Osteocyte (in vitro differentiated cells): ENCODE data around the gene PTAR1. TPM values are rescaled to one million over a fixed set of nuclear protein-coding genes. Genes with fewer than 3 reads are reported as not detected.
"Not testable (repeated sequence)": the region's sequence is repeated elsewhere in the genome, so short reads cannot be mapped to it uniquely, and the experiment has no call there.

Source experiments
- DNase-seq: peaks from one replicate; pipeline ENCODE4 v3.0.0; 2021; ENCODE audit warnings: mixed read lengths; ENCODE audit not compliant: unreplicated experiment; ENCODE audit errors: extremely low spot score
- H3K27ac Mint-ChIP-seq: one replicate; pipeline ENCODE4 v1.8.0; 2021; ENCODE audit warnings: mild to moderate bottlenecking, mixed read lengths; ENCODE audit not compliant: unreplicated experiment
- H3K27me3 Mint-ChIP-seq: one replicate; pipeline ENCODE4 v1.8.0; 2021; ENCODE audit warnings: mixed read lengths; ENCODE audit not compliant: unreplicated experiment
- H3K36me3 Mint-ChIP-seq: one replicate; pipeline ENCODE4 v1.8.0; 2021; ENCODE audit warnings: mixed read lengths; ENCODE audit not compliant: unreplicated experiment
- H3K4me1 Mint-ChIP-seq: one replicate; pipeline ENCODE4 v1.8.0; 2021; ENCODE audit warnings: mixed read lengths; ENCODE audit not compliant: unreplicated experiment
- H3K4me3 Mint-ChIP-seq: one replicate; pipeline ENCODE4 v1.8.0; 2021; ENCODE audit warnings: mild to moderate bottlenecking, moderate library complexity, mixed read lengths; ENCODE audit not compliant: unreplicated experiment
- H3K9me3 Mint-ChIP-seq: one replicate; pipeline ENCODE4 v1.8.0; 2021; ENCODE audit warnings: mixed read lengths; ENCODE audit not compliant: unreplicated experiment
- CTCF ChIP-seq: fragments of 200-600 bp; sonication (generic); IDR thresholded peaks from 2 replicates; pipeline ENCODE4 v1.5.0; 2021; ENCODE audit warnings: antibody characterized with exemption, mild to moderate bottlenecking, moderate library complexity
- long read RNA-seq: library from polyadenylated mRNA; unstranded; transcript quantifications from one replicate; pipeline ENCODE4 v2.0.0, GENCODE V29; 2021
- total RNA-seq: library from RNA; stranded (reverse); gene quantifications from 2 replicates; pipeline ENCODE4 v1.2.1, GENCODE V29; 2021

PTAR1 gene
- 48.8 and 55.5 TPM in 2 replicates for total RNA-seq
- long read RNA-seq, transcript PTAR1-205 (2 exons, 1,689 nt): minor isoform, 6 of 42 reads
- long read RNA-seq, transcript PTAR1-201 (8 exons, 1,417 nt): major isoform, 10 of 42 reads
- long read RNA-seq, partial matches to known transcripts: 12 of 42 reads
- long read RNA-seq, other reads (novel, unspliced or antisense): 14 of 42 reads

DNA sequence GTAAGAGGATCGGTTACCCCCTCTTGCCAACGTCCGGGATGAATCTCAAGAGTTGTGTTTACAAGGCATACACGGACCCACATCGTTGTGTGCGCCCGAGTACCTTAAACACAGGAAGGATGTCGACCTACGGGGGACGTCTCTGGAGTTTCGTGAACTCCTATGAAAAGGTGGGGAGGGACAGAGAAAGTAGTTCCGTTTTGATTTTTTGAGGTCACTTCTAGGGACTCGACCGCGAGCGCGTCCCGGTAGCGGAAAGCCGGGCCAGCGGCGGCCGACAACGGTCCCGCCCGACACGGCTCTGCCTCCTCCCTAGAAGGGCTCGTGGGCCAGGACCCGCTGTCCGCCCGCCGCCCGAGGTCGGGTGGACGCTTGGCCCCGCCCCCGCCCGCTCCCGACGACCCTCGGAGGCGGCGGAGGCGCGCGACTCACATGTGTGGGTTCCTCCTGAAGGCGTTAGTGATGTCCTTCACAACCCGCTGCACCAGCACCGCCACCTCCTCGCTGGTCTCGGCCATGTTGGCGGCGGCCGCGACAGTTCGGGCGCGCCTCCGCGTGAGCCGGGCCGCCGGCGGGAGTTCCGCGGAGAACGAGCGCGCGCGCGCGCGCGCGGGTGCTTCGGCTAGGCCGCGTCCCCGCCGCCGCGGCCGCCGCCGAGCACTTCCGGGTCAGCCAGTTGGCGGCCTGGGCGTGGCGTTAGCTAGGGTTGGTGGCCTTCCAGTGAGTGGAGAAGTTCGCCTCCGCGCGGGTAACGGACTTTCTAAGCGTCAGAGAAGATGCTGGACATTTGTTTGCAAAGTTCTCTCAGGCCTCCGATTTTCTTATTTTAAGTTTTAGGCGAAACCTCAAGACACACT, at the start of gene PTAR1:
Gene PTAR1, minus strand, starts transcription at position 591 of the 857 bp plus-strand sequence. Its CDS starts 73 bp downstream, at position 518.
- Mint-ChIP-seq H3K36me3 (peaks cover 7% of the 10 kb centered on the region), H3K4me1 (peaks cover 36% of the 10 kb centered on the region), H3K9me3 (no peaks in the 10 kb centered on the region), H3K27me3 (no peaks in the 10 kb centered on the region), H3K4me3 (peak within 1 kb of the TSS; percentile 94), H3K27ac (peak within 1 kb of the TSS; percentile 99)
- peak; percentile 96 for DNase-seq
- no peak for TF ChIP-seq CTCF

DNA sequence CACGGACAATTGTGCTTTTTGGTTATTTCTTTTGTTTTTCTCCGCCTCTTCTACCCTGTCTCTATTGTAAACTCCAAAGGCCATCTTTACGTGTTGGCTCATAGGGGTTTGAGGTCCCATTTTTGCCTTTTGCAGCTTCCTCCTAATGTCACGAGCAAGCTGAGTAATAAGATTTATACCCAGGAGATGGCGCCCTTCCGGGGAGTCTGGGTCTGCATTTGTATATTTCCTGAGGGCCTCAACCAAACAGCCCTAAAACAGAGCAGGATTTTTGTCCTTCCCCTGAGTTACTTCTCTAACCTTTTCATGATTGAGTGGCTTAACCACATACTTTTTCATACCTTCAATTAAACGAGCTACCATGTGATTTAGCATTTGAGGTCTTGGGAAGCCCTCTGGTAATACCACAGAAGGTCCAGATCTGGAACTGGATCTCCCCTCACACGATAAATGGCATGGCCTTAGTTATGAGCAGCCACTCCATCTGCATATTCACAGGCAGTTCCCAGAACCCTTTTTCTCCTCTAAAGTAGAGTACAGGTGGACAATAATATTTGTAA, 49.6 kb upstream of the PTAR1 start:
- peak; percentile 46 for TF ChIP-seq CTCF
- H3K27ac Mint-ChIP-seq: no peak overlapping the region
- H3K36me3 Mint-ChIP-seq: no peaks in the 10 kb centered on the region
- H3K27me3 Mint-ChIP-seq: peaks cover 11% of the 10 kb centered on the region
- no peak overlapping the region for H3K4me3 Mint-ChIP-seq
- no peaks in the 10 kb centered on the region for H3K4me1 Mint-ChIP-seq
- no peak for DNase-seq
- H3K9me3 Mint-ChIP-seq: no peaks in the 10 kb centered on the region

DNA sequence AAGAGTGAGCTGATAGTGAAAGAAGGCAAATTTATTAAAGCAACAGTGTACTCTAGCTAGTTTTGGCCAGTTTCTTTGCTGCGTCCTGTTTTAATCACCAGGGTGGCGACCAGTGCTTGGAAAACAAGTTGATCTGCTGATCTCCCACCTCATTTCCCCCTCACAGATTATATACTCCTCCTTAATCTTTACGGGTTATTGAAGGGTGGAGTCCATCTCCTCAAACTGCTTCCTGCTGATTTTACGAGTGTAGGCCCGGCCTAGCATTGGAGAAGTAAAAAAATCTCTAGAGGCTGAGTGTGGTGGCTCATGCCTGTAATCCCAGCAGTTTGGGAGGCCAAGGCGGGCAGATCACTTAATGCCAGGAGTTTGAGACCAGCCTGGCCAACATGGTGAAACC, 46.8 kb upstream of the PTAR1 start:
- Mint-ChIP-seq H3K36me3 (no peaks in the 10 kb centered on the region), H3K27me3 (no peaks in the 10 kb centered on the region), H3K27ac (no peak overlapping the region), H3K9me3 (no peaks in the 10 kb centered on the region), H3K4me1 (no peaks in the 10 kb centered on the region), H3K4me3 (no peak overlapping the region)
- no peak for TF ChIP-seq CTCF
- no peak for DNase-seq

GRCh38 chr9:69805962-69806515, 46.2 kb upstream of the PTAR1 start:
- TF ChIP-seq CTCF: no peak
- no peak overlapping the region for H3K27ac Mint-ChIP-seq
- DNase-seq: no peak
- H3K4me1 Mint-ChIP-seq: no peaks in the 10 kb centered on the region
- no peaks in the 10 kb centered on the region for H3K27me3 Mint-ChIP-seq
- H3K36me3 Mint-ChIP-seq: no peaks in the 10 kb centered on the region
- no peak overlapping the region for H3K4me3 Mint-ChIP-seq
- no peaks in the 10 kb centered on the region for H3K9me3 Mint-ChIP-seq

DNA sequence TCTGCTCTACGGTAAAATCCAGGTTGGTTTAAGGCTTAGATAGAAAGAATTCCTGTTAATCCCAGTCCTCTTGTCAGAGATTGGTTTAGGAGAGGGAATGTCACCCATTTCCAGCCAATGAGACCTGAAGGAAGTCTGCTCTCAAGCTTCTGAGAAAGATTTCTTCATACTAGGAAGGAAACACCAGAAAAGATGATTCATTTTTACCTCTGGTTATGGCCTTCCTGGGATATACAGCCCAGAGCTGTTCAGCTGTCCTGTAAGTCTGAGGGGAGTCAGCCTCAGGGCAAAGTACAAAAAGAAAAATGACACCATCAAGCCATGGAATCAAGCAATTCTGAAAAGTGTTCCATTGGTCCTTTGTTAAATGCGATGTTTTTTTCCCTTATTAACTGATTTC, 42.2 kb upstream of the PTAR1 start:
- Mint-ChIP-seq H3K27me3 (peaks cover 12% of the 10 kb centered on the region), H3K4me1 (no peaks in the 10 kb centered on the region), H3K36me3 (no peaks in the 10 kb centered on the region), H3K27ac (no peak overlapping the region), H3K4me3 (no peak overlapping the region), H3K9me3 (no peaks in the 10 kb centered on the region)
- TF ChIP-seq CTCF: no peak
- DNase-seq: no peak

DNA sequence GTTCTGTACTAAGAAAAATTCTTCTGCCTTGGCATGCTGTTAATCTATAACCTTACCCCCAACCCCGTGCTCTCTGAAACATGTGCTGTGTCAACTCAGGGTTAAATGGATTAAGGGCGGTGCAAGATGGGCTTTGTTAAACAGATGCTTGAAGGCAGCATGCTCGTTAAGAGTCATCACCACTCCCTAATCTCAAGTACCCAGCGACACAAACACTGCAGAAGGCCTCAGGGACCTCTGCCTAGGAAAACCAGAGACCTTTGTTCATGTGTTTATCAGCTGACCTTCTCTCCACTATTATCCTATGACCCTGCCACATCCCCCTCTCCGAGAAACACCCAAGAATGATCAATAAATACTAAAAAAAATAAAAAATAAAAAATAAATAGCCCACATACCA, 40.2 kb upstream of the PTAR1 start:
- not testable (repeated sequence) for DNase-seq, H3K36me3 Mint-ChIP-seq, H3K9me3 Mint-ChIP-seq, H3K4me1 Mint-ChIP-seq, H3K4me3 Mint-ChIP-seq, H3K27ac Mint-ChIP-seq
- peaks cover 24% of the 10 kb centered on the region for H3K27me3 Mint-ChIP-seq

DNA sequence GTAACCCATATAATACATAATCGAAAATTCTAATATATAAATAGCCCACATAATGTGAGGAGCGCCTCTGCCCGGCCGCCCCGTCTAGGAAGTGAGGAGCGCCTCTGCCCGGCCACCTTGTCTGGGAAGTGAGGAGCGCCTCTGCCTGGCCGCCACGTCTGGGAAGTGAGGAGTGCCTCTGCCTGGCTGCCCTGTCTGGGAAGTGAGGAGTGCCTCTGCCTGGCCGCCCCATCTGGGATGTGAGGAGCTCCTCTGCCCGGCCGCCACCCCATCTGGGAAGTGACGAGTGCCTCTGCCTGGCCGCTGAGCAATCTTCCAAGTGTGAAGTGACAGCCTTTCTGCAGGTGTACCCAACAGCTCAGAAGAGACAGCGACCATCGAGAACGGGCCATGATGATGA, 39.7 kb upstream of the PTAR1 start:
- H3K4me3 Mint-ChIP-seq, H3K27ac Mint-ChIP-seq, H3K36me3 Mint-ChIP-seq, DNase-seq, H3K4me1 Mint-ChIP-seq, H3K9me3 Mint-ChIP-seq: not testable (repeated sequence)
- H3K27me3 Mint-ChIP-seq: peaks cover 28% of the 10 kb centered on the region
